Activated T-cell treated with anti-CD3 and anti-CD28 coated beads for 48 hours (primary cell): ENCODE results near the gene ZNF611.
"Not testable (repeated sequence)": the region's sequence is repeated elsewhere in the genome, so short reads cannot be mapped to it uniquely, and the experiment has no call there.

Experiments used
- DNase-seq: peaks from one replicate; pipeline ENCODE4 v3.0.0-alpha.2; 2020; ENCODE audit warnings: low read depth

The ZNF611 gene

DNA sequence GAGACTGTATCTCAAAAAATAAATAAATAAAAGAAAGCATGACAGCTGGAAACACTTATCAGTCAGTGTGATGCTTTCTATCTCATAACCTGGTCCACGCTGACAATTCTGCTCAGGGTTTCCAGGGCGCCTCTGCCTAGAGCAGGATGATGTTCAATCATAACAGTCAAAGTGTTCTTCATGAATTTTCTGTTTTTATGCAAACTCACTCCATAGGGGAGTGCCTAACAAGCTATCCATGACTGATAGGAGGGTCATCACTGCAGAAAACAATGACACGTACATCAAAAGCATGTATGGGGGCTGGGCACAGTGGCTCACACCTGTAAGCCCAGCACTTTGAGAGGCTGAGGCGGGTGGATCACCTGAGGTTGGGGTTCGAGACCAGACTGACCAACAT, 55.2 kb downstream of the ZNF611 start:
- DNase-seq = no peak

DNA sequence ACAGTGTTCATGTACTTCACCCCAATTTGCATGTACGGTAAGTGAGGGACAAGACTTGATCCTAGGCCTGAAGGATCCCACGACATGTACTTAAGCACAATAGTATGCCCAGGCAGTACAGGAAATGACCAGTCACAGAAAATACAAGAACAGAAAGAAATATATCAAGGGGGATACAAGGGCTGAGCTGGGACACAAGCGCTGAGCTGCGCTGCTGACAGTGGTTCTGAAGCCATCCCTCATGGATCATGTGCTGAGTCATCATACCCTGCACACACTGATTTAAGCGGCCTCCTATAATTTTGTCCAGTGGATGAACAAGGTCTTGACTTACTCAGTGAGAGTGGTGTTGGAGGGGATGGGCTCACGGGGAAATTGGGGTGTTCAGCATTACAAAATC, 59.6 kb downstream of the ZNF611 start:
- not testable (repeated sequence) for DNase-seq

DNA sequence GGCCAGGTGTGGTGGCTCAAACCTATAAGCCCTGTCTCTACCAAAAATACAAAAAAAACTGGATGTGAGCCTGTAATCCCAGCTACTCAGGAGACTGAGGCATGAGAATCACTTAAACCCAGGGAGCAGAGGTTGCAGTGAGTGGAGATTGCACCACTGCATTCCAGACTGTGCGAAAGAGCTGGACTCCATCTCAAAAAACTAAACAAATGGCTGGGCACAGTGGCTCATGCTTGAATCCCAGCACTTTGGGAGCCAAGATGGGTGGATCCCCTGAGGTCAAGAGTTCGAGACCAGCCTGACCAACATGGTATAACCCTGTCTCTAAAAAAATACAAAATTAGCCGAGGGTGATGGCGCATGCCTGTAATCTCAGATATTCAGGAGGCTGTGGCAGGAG, 61.8 kb downstream of the ZNF611 start:
- DNase-seq = no peak

DNA sequence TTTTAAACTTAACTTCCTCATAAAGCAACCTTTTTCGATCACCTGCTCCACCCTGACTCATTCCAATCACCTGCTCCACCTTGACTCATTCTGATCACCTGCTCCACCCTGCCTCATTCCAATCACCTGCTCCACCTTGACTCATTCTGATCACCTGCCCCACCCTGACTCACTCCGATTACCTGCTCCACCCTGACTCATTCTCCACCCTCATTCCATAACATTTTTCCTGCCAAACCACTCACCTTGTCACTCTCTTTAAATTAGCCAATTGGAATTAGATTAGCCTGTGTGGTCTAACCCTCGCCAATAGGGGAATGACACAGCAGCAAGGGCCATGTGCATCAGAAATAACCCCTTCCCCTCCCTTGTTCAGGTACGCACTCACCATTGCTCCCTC, 64.8 kb downstream of the ZNF611 start:
- DNase-seq = no peak

DNA sequence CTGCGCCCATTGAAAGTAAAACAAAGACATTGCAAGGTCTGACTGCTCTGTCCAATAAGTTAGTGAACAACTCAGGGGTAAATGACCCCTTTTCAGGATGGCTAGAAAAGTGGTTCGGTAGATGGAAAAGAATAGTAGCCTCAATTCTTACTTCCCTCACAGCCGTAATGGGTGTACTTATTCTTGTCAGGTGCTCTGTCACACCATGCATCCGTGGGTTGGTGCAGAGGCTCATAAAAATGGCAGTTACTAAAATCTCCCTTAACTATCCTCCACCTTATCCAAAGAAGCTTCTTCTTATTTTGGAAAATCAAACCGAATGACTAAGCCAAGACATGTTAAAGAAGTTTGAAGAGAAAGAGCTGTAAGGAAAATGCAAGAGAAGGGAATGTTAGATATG, 65.3 kb downstream of the ZNF611 start:
- no peak for DNase-seq

DNA sequence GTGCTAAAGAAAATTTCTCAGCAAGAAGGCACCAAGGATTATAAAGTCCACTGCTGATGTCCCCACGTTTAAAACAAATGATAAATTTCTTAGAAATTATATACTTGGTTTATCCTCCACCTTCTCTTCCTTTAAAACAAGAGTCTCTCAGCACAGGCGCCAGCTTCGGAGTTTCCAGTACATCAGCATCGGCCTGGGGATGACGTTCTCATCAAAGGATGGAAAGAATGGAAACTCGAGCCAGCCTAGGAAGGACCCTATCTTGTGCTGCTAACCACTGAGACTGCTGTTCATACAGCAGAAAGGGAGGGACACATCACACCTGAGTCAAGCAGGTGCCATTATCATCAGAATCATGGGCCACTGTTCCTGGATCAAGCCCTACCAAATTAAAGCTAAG, 66.9 kb downstream of the ZNF611 start:
- DNase-seq = no peak

DNA sequence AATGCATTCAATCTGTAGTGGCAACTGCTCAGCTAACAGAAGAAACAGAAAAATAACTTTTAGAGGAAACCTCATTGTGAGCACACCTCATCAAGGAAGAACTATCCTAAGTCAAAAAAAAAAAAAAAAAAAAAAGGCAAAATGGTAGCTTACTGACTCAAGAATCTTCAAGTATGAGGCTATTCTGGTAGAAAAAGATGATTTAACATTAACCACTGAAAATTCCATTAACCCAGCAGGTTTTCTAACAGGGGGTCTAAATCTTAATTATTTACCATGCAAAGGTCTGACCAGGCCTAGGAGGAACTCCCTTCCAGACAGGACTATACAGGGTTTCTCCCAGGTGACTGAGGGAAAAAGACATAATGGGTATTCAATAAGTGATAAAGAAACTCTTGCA, 68.3 kb downstream of the ZNF611 start:
- DNase-seq = no peak

DNA sequence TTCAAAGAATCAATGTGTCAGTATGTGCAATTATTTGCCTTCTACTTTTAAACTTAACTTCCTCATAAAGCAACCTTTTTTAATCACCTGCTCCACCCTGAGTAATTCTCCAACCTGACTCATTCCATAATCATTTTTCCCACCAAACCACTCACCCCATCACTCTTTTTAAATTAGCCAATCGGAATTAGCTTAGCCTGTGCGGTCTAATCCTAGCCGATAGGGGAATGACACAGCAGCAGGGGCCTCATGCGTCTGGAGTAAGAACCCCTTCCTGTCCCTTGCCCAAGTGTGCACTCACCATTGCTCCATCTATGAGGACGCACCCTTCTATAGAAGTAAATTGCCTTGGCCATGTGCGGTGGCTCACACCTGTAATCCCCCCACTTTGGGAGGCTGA, 69.3 kb downstream of the ZNF611 start:
- DNase-seq = no peak

DNA sequence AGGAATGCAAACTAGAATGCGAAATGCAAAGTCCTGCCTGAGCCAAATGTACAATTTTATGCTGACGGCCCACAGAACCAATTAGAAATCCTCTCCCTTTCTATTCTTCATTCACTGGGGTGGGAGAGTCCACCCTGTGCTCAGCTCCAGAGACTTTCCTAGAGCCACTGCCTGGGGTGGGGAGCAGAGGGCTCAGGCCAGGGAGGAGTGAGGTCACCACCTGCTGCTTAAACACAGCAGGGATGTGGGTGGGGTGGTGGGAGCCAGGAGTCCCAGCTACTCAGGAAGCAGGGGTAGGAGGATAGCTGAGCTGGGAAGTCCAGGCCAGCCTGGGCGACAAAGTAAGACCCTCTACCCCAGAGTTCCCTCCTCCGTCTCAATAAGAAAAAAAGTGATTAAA, 69.8 kb downstream of the ZNF611 start:
- DNase-seq = no peak

DNA sequence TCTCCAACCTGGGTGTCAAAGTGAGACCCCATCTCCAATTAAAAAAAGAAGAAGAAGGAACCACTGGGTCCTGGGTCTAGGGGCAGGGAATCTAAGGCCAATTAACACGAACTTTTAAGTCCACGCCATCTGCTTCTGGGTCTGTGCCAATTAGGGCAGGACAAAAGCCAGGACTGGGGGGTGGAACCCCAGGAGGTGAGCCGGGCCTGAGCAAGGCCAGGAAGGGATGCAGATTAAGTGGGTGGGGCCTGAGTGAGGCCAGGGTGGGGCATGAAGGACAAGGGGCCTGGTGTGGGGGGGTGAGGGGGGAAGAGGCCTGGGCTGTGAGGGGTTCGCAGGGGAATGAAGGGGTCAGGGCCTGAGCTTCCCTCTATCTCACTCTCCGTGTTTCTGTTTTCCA, 70.4 kb downstream of the ZNF611 start:
- DNase-seq = no peak

DNA sequence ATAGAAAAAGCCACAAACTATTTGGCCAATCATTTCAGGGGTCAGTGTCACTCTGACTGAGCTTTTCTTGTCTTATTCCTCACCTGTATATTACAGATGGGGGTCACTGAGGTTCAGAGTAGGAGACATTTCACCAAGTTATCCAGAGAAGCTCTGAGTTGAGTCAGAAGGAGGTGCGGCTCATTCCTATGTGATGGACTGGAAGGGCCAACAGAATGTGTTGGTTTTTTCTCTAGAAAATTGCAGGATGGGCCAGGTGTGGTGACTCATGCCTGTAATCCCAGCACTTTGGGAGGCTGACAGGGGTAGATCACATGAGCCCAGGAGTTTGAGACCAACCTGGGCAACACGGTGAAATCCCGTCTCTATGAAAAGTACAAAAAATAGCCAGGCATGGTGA, 72.2 kb downstream of the ZNF611 start:
- DNase-seq = no peak

DNA sequence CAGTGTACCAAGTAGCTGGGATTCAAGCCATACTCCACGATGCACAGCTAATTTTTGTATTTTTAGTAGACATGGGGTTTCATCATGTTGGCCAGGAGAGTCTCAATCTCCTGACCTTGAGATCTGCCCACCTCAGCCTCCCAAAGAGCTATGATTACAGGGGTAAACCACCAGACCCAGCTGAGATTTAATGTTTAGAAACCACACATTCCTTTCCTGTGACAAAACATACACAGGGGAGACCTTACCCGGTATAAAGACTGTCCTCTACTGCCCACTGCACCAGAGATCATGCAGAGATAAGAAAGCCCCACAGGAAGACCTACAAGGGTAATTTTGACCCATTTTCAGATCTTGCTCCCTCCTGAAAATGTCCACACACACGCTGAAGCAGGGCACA, 73.9 kb downstream of the ZNF611 start:
- DNase-seq = no peak

DNA sequence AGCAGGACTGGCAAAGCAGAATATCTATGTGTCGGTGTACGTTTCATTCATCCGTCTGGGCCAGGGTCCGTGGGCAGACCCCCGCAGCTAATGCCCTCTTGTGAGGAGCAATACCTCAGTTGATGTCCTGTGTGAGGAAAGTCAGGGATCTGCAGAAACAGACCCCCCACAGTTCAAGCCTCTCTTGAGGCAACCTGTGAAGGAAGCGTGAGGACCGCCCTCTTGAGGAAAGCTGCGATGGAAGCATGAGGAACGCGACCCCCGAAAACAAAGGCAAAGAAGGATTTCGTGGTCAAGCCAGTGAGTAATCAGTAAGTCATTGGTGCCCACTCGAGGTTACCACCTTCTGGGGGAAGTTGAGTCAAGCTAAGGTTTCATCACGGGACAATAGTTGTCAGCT, 75.8 kb downstream of the ZNF611 start:
- no peak for DNase-seq

DNA sequence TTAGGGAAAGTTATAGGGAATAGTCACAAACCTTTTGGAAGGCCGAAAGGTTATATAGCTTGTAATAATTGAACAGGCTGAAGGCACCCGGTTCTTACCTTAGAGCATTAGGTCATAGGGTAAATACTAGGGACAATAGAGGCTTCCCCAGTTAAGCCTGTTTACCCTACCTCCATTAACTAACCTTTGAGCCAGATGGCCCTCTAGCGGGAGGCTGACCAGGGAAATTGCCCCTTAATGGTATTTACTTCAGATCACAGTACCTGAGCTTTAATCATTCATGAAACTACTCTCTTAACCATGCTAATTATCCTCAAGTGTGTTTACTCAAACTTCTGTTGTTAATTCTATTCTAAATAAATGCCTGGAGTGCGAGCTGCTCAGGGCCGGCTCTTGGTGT, 76.2 kb downstream of the ZNF611 start:
- DNase-seq = no peak

DNA sequence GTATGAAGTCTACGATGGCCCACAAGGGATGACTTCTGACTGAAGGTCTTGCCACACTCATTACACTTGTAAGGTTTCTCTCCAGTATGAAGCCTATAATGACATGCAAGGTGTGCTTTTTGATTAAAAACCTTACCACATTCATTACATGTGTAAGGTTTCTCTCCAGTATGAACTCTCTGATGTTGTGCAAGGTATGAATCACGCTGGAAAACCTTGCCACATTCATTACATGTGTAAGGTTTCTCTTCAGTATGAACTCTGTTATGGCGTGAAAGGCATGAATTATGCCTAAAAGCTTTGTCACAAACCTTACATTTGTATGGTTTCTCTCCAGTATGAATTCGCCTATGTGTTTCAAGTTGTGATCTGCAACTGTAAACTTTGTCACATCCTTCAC, 81.7 kb downstream of the ZNF611 start:
- no peak for DNase-seq
